Gastroesophageal sphincter (tissue), 4 donors: ENCODE measurements around the gene BCKDHA. TPM values are rescaled to one million over a fixed set of nuclear protein-coding genes. Genes with fewer than 3 reads are reported as not detected.
"Not testable (repeated sequence)": the region's sequence is repeated elsewhere in the genome, so short reads cannot be mapped to it uniquely, and the experiment has no call there.

ENCODE experiments used
- ATAC-seq: fragments of 150-250 bp; one replicate; pipeline ENCODE4 v1.9.1; 2016; ENCODE audit warnings: mild to moderate bottlenecking, moderate library complexity
- H3K27ac ChIP-seq, 4 donors: fragments of 200-600 bp; sonication (generic) in 3 of 4; 1 replicate in 3 of 4; 2 replicates in 1 of 4; pipeline ENCODE4 v1.5.1; 2016 to 2019
- H3K27me3 ChIP-seq: fragments of 200-600 bp; sonication (generic); one replicate; pipeline ENCODE4 v1.5.1; 2019
- H3K36me3 ChIP-seq, 2 donors: fragments of 200-600 bp; sonication (generic); one replicate each; pipeline ENCODE4 v1.5.1; 2019; ENCODE audit warnings: control low read depth in 1 of 2
- H3K4me1 ChIP-seq, 3 donors: fragments of 200-600 bp; sonication (generic); 1 replicate in 2 of 3; 2 replicates in 1 of 3; pipeline ENCODE4 v1.5.1; 2016 to 2019; ENCODE audit warnings: control low read depth in 2 of 3
- H3K4me3 ChIP-seq, 2 donors: fragments of 200-600 bp; sonication (generic); one replicate each; pipeline ENCODE4 v1.5.1; 2019; ENCODE audit warnings: mild to moderate bottlenecking in 1 of 2, moderate library complexity in 1 of 2
- H3K9me3 ChIP-seq, 3 donors: fragments of 200-600 bp; sonication (generic); one replicate each; pipeline ENCODE4 v1.5.1; 2017 to 2019; ENCODE audit warnings: control low read depth in 2 of 3
- EP300 ChIP-seq: sonication (generic); formaldehyde crosslinking; IDR thresholded peaks from one replicate; pipeline ENCODE4 v1.6.1; 2017; ENCODE audit warnings: antibody characterized with exemption, mild to moderate bottlenecking
- POLR2A ChIP-seq, 2 donors: fragments of 450-650 bp; IDR thresholded peaks; one replicate each; pipeline ENCODE4 v1.6.1; 2017; ENCODE audit warnings: antibody characterized with exemption in 2 of 2, mild to moderate bottlenecking in 2 of 2, moderate library complexity in 1 of 2
- POLR2AphosphoS5 ChIP-seq: sonication (generic); formaldehyde crosslinking; IDR thresholded peaks from one replicate; pipeline ENCODE4 v1.6.1; 2017; ENCODE audit warnings: antibody characterized with exemption
- WGBS, 2 donors: methylation state at CpG; one replicate each; pipeline ENCODE4 v1.1.5; 2018; ENCODE audit warnings: low coverage in 1 of 2; 5-methylcytosine and 5-hydroxymethylcytosine counted together
- total RNA-seq, 4 donors: library from RNA; depleted of rRNA; stranded (reverse); fragments of >200 nt; gene quantifications; one replicate each; pipeline ENCODE4 v1.1.0, GENCODE V29; 2016
- TF ChIP-seq, protein P1 (sequence below), 4 experiments: fragments of 200-600 bp in 2 of 4; fragments of 450-650 bp in 2 of 4; sonication (generic) in 1 of 4; IDR thresholded peaks; one replicate each; pipeline ENCODE4 v1.5.1; 2017 to 2019; ENCODE audit warnings: antibody characterized with exemption in 4 of 4, mild to moderate bottlenecking in 2 of 4, moderate library complexity in 2 of 4

BCKDHA gene
- total RNA-seq, 4 donors from 2014 or later = 35.0 to 47.9 (median 38.3) TPM

DNA sequence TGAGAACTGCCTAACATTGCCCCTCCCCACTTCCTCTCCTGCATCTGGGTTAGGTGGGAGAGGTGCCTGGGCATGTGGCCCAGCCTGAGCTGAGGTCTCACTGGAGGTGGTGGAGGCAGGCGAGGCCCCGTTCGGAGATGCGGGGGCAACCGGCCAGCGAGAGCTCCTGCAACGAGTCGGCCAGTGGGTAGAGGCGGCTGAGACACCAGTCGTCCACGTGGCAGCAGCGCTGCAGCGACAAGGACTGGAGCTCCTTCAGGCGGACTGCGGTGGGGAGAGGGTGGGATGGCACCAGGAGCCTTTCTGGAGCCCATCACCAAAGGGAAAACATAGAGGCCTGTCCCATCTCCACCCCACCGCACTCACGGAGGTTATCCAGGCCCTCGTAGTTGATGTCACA lies 35.6 kb downstream of the BCKDHA start:
- no peak for ATAC-seq
- Histone ChIP-seq H3K4me3 (no peak overlapping the region), H3K9me3 (no peaks in the 10 kb centered on the region), H3K36me3 (peaks cover 0 to 77% of the 10 kb centered on the region in 2 donors), H3K27me3 (no peaks in the 10 kb centered on the region), H3K27ac (no peak overlapping the region), H3K4me1 (peaks cover 0 to 10% (median 6%) of the 10 kb centered on the region in 3 donors)
- TF ChIP-seq POLR2A (IDR thresholded peaks at IDR 0.05) (no peak), POLR2AphosphoS5 (no peak), EP300 (no peak)
- TF ChIP-seq, protein P1, sequence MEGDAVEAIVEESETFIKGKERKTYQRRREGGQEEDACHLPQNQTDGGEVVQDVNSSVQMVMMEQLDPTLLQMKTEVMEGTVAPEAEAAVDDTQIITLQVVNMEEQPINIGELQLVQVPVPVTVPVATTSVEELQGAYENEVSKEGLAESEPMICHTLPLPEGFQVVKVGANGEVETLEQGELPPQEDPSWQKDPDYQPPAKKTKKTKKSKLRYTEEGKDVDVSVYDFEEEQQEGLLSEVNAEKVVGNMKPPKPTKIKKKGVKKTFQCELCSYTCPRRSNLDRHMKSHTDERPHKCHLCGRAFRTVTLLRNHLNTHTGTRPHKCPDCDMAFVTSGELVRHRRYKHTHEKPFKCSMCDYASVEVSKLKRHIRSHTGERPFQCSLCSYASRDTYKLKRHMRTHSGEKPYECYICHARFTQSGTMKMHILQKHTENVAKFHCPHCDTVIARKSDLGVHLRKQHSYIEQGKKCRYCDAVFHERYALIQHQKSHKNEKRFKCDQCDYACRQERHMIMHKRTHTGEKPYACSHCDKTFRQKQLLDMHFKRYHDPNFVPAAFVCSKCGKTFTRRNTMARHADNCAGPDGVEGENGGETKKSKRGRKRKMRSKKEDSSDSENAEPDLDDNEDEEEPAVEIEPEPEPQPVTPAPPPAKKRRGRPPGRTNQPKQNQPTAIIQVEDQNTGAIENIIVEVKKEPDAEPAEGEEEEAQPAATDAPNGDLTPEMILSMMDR (IDR thresholded peaks at IDR 0.05) = no peak
- no CpG with 5 or more reads among the region's 18 CpGs for WGBS, 2 donors

DNA sequence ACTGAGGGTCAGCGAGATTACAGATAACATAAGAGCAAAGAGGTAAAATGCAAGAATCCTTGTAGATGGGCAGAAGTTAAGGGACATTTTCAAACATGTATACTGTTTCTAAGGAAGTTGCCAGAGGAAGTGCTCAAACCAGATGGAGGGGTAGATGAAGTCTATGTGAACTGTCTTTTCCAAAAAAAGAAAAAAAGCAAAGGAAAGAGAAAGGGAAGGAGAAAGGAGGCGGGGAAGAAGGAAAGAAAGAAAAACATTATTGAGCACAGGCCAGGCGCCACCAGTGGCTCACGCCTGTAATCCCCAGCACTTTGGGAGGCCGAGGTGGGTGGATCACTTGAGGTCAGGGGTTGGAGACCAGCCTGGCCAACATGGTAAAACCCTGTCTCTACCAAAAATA lies 36.8 kb downstream of the BCKDHA start:
- no peaks in the 10 kb centered on the region for H3K9me3 ChIP-seq
- ATAC-seq = no peak
- WGBS, 2 donors = 65 to 85% methylated on average over 5 of the region's 5 CpGs
- H3K27me3 ChIP-seq = no peaks in the 10 kb centered on the region
- no peak for TF ChIP-seq EP300
- TF ChIP-seq, protein P1 (IDR thresholded peaks at IDR 0.05) = no peak
- no peak for TF ChIP-seq POLR2AphosphoS5
- no peak for TF ChIP-seq POLR2A (IDR thresholded peaks at IDR 0.05)
- H3K4me1 ChIP-seq = peaks cover 0 to 15% (median 0%) of the 10 kb centered on the region in 3 donors
- peaks cover 0 to 79% of the 10 kb centered on the region in 2 donors for H3K36me3 ChIP-seq
- H3K27ac ChIP-seq = no peak overlapping the region
- H3K4me3 ChIP-seq = no peak overlapping the region

DNA sequence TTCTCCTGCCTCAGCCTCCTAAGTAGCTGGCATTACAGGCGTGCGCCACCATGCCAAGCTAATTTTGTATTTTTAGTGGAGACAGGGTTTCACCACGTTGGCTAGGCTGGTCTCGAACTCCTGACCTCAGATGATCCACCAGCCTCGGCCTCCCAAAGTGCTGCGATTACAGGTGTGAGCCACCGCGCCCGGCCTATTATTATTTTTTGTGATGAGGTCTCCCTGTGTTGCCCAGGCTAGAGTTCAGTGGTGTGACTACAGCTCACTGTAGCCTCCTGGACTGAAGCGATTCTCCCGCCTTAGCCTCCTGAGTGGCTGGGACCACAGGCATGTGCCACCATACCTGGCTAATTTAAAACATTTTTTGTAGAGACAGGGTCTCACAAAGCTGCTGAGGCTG lies 37.8 kb downstream of the BCKDHA start:
- peaks cover 0 to 77% of the 10 kb centered on the region in 2 donors for H3K36me3 ChIP-seq
- H3K9me3 ChIP-seq, H3K4me3 ChIP-seq, H3K27me3 ChIP-seq, ATAC-seq, H3K27ac ChIP-seq: not testable (repeated sequence)
- peaks cover 0 to 20% (median 0%) of the 10 kb centered on the region in 3 donors for H3K4me1 ChIP-seq
- 87 to 98% methylated on average over 7 to 9 of the region's 11 CpGs for WGBS, 2 donors

DNA sequence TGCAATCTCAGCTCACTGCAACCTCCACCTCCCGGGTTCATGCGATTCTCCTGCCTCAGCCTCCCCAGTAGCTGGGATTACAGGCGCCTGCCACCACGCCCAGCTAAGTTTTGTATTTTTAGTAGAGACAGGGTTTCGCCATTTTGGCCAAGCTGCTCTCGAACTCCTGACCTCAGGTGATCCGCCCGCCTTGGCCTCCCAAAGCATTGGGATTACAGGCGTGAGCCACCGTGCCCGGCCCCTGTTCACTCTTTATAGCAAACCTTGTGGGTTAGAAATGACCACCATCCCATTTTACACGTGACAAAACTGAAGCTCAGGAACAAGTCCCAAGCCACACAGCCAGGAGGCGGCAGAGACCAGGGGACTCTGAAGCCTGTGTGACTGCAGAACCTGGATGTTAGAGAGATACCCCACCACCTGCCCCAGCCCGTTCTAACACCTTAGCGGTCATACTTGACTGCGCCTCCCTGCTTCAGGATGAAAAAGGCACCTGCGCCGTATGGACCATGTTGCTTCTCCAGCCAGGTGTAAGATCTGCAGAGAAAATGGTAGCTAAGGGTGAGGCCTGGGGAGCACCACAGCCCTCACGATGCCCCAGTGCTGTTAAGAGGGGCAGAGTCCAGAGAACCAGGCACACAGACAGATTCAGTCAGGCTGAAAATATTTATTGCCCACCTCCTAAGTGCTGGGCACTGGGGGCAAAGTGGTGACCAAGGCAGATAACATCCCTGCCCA lies 38.5 kb downstream of the BCKDHA start:
- 100% methylated on average over 2 to 5 of the region's 19 CpGs for WGBS, 2 donors

GRCh38 chr19:41436674-41436951 lies 39.0 kb downstream of the BCKDHA start:
- no peak for TF ChIP-seq POLR2AphosphoS5
- TF ChIP-seq EP300 = no peak
- TF ChIP-seq, protein P1 (IDR thresholded peaks at IDR 0.05) = no peak
- no peak for TF ChIP-seq POLR2A (IDR thresholded peaks at IDR 0.05)
- no peak for ATAC-seq
- peaks cover 0 to 64% of the 10 kb centered on the region in 2 donors for H3K36me3 ChIP-seq
- H3K9me3 ChIP-seq = no peaks in the 10 kb centered on the region
- peaks cover 0 to 20% (median 0%) of the 10 kb centered on the region in 3 donors for H3K4me1 ChIP-seq
- H3K4me3 ChIP-seq = no peak overlapping the region
- no peak overlapping the region for H3K27ac ChIP-seq
- H3K27me3 ChIP-seq = peaks cover 3% of the 10 kb centered on the region

More for the DNA sequence above, 38.5 kb downstream of the BCKDHA start:
- ATAC-seq = no peak
- no peak overlapping the region for H3K27ac ChIP-seq
- H3K9me3 ChIP-seq = no peaks in the 10 kb centered on the region
- peaks cover 0 to 69% of the 10 kb centered on the region in 2 donors for H3K36me3 ChIP-seq
- H3K27me3 ChIP-seq = no peaks in the 10 kb centered on the region
- peaks cover 0 to 20% (median 0%) of the 10 kb centered on the region in 3 donors for H3K4me1 ChIP-seq
- TF ChIP-seq POLR2A (IDR thresholded peaks at IDR 0.05) (no peak), EP300 (no peak), POLR2AphosphoS5 (no peak)
- TF ChIP-seq, protein P1 (IDR thresholded peaks at IDR 0.05) = no peak
- H3K4me3 ChIP-seq = no peak overlapping the region
